GM21619 (cell line): ENCODE measurements around the gene TET1.
"Not testable (repeated sequence)": the region's sequence is repeated elsewhere in the genome, so short reads cannot be mapped to it uniquely, and the experiment has no call there.

ENCODE experiments used
- ATAC-seq: cut with Tn5 transposase; IDR thresholded peaks from one replicate; pipeline ENCODE4 v1.9.1; 2021; ENCODE audit not compliant: unreplicated experiment

TET1 gene

DNA sequence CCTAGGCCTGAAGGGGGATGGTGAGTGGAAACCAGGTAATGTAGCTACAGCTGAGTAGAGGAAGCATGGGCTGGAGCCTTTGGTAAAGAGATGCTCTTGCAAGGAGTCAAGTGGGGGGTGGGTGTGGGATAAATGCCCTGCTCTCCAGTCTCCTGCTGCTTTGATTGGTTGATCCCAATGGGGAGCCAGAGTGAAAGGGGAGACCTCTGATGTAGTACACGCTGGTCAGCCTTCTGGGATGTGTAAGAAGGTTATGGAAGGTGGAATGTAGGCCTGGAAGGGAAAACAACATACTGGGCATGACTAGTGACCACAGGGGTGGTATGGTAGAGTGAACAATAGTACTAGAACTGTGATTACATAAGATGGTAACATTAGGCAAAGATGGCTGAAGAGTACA is 44.3 kb downstream of the TET1 start:
- no peak for ATAC-seq

DNA sequence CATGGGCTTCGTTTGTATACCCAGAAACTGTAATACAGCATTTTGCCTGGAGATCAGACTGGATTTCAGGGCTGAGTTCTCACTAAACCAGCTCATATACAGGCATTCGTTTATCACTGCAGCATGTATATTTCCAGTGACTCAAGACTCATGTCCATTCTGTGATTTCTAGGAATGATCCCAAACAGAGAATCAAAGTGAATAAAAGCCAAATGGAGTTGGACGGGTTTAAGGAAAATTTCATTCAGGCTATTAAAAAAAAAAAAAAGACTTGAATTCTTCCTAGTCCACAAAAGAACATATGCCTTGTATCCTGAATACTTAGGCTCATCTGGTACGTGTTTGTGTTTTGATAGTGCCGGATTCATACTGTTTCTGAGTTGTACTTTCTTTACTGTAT is 46.8 kb downstream of the TET1 start:
- ATAC-seq, result no peak

DNA sequence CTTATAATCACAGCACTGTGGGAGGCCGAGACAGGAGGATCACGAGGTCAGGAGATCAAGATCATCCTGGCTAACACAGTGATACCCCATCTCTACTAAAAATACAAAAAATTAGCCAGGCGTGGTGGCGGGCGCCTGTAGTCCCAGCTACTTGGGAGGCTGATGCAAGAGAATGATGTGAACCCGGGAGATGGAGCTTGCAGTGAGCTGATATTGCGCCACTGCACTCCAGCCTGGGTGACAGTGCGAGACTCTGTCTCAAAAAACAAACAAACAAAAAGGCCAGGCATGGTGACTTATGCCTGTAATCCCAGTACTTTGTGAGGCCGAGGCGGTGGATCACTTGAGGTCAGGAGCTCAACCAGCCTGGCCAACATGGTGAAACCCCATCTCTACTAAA is 49.9 kb downstream of the TET1 start:
- not testable (repeated sequence) for ATAC-seq

DNA sequence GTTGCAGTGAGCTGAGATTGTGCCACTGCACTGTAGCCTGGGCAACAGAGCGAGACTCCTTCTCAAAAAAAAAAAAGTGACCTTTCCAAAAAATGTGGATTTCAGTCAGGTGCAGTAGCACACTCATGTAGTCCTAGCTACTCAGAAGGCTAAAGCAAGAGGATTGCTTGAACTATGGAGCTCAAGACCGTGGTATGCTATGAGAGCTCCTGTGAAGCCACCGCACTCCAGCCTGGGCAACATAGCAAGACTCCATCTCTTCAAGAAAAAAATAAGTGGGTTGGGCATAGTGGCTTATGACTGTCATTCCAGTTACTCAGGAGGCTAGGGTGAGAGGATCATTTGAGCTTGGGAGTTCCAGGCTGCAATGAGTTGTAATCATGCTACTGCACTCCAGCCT is 51.1 kb downstream of the TET1 start:
- ATAC-seq, result no peak

DNA sequence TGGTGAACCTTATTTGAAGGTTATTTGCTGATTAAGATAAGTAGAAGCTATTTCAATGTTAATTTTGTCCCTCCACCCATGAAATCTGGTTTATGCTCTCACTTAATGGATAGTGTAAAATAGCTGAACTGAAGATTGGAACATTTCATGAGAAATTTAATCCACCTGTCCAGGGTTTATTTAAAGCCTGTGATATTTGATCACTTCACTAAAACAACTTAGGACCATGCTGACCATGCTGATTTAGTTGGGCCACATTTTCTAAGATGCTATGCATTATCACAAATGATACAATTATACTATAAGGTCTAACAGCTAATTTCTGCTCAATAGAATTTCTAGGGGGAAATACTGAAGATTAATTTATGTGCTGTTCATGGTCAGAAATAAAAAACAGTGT is 53.8 kb downstream of the TET1 start:
- not testable (repeated sequence) for ATAC-seq

DNA sequence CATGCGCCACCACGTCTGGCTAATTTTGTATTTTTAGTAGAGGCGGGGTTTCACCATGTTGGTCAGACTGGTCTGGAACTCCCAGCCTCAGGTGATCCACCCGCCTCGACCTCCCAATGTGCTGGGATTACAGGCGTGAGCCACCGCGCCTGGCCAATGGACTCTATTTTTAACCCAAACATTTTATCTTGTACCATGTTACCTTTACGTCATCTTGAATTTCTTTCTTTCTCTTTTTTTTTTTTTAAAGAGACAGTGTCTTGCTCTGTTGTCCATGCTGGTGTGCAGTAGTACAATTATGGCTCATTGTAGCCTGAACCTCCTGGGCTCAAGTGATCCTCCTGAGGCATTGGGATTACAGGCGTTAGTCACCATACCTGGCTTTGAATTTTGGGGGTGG is 57.6 kb downstream of the TET1 start:
- not testable (repeated sequence) for ATAC-seq

DNA sequence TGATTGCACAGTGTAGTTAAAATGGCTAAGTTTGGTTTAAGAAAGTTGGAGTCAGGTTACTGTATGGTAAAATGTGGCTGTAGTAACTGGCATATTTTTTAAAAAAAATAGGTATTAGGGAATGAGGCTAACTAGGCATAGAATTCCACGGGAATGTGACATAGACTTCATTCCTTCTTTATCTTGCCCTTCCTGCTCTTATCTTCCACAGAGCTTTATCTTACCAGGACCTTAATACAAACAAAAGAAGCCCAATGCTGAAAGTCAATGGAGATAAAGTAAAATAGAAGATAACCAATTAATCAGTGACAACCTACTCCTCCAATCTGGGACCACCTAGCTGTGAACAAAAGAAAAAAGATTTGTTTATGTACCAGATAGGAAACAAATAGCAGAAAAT is 58.1 kb downstream of the TET1 start:
- ATAC-seq, result no peak

DNA sequence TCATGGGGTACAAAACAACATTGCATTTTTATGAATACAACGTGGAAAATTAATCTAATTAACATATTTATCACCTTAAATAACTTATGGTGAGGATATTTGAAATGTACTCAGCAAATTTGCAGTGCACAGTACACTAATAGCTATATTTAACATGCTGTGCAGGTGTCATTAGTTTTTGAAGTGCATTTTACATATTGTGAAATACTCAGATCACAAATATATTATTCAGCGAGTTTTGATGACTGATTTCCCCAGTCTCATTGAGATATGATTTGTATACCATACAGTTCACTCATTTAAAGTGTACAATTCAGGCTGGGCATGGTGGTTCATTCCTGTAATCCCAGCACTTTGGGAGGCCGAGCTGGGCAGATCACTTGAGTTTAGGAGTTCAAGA is 59.5 kb downstream of the TET1 start:
- no peak for ATAC-seq

DNA sequence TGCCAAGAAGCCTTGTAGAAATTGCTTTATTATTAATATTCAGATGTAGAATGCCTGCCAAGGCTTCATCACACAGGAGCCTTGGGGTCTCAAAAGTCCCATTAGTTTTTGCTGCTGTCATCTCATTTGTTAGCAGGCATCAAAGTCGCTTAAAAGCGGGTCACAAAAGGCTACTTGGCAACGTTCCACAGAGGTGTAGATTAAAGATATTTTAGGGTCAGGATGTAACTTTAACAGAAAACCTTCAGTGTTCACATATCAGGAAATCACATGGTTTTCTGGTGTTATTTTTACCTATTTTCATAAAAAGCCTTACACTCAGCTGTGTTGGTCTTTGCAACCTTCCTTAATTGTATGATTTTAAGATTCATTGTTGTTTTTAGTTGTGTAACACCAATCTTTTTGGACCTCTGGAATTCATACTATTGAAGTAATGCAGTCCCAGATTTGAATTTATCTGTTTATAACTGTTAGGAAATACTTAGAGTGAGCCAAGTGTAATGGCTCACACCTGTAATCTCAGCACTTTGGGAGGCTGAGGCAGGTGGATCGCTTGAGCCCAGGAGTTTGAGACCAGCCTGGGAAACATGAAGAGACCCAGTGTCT is 65.3 kb downstream of the TET1 start:
- ATAC-seq, result no peak

DNA sequence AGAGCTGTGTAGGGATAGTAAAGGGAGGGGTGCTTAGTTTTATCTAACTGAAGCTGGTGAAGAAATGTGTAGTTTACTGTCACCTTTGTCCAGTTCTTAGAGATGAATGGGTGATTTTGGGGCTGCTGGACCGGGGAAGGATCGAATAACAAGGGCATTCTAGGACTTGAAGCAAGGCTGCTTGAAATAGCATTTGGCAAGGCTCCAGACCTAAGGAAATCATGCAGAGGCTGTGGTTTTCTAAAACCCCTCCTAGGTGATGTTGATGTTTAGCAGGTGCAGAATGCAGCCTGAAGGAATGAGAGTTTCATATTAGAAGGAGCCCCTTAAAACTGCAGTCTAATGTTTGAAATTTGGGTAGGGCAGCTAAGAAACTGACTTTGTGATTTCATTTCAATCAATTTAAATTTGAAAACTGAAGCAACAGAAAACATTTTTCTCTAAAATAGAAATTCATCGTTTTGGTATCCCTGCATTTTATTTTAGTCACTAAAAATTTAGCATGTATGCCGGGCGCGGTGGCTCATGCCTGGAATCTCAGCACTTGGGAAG is 68.5 kb downstream of the TET1 start:
- ATAC-seq, result no peak

DNA sequence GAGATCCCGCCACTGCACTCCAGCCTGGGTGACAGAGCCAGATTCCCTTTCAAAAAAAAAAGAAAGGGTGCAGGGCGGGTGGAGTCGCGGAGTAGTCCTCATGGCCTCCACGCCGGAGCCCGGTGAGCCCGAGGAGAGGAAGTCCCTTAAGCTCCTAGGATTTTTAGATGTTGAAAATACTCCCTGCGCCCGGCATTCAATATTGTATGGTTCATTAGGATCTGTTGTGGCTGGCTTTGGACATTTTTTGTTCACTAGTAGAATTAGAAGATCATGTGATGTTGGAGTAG is 72.1 kb downstream of the TET1 start:
- ATAC-seq, result not testable (repeated sequence)

DNA sequence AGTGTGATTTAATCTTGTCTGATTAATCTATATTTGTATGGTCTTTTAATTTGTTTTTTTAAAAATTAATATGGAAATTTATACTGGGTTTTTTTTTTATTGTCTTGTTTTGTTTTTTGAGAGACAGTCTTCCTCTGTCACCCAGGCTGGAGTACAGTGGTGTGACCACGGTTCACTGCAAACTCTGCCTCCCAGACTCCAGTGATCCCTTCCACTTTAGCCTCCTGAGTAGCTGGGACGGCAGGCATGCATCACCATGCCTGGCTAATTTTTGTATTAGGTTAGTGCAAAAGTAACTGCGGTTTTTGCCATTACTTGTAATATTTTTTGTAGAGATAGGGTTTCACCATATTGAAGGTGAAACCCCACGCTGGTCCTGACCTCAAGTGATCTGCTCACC is 73.1 kb downstream of the TET1 start:
- no peak for ATAC-seq

DNA sequence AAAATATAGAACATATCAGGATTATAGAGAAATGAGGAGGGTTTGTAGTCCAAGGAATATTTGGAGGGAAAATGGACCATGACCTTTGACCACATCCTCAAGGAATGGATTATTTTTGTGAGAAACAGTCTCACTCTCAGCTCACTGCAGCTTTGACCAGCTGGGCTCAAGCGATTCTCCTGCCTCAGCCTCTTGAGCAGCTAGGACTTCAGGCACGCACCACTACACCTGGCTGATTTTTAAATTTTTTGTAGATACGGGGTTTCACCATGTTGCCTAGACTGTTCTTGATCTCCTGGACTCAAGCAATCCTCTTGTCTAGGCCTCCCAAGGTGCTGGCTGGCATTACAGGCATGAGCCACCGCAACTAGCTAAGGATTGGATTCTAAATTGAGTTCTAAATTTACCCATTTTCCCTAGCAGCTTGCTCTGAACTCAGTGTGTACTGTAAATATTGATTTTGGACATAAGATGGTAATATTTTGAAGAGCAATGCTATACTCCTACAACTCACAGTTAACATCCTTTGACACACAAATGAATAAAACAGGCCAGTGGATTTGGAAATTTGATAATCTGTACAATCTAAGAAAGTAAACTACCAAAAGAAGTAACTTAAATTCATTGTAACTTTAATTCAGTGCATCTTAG is 73.8 kb downstream of the TET1 start:
- ATAC-seq, result no peak

DNA sequence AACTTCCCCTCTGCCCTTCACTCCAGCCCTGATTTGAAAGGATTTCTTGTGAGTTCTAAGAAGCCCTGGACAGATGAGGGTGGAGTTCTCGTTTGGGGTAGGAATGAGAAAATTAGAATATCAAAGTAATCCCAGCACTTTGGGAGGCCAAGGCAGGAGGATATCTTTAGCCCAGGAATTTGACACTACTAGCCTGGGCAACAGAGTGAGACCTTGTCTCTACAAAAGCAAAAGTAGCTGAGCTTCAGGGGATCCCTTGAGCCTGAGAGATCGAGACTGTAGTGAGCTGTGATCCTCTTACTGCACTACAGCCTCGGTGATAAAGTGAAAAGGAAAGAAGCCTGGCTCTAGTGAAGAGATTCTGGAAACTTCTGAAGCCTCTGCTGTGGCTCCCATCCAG is 76.2 kb downstream of the TET1 start:
- no peak for ATAC-seq

DNA sequence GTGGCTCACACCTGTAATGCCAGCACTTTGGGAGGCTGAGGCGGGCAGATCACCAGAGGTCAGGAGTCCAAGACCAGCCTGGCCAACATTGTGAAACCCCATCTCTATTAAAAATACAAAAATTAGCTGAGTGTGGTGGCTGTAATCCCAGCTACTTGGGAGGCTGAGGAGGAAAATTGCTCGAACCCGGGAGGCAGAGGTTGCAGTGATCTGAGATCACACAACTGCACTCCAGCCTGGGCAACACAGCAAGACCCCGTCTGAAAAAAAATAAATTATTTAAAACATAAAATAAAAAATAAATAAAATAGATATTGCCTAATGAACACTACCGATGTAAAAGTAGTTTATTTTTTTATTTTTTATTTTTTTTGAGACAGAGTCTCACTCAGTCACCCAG is 83.4 kb downstream of the TET1 start:
- not testable (repeated sequence) for ATAC-seq

DNA sequence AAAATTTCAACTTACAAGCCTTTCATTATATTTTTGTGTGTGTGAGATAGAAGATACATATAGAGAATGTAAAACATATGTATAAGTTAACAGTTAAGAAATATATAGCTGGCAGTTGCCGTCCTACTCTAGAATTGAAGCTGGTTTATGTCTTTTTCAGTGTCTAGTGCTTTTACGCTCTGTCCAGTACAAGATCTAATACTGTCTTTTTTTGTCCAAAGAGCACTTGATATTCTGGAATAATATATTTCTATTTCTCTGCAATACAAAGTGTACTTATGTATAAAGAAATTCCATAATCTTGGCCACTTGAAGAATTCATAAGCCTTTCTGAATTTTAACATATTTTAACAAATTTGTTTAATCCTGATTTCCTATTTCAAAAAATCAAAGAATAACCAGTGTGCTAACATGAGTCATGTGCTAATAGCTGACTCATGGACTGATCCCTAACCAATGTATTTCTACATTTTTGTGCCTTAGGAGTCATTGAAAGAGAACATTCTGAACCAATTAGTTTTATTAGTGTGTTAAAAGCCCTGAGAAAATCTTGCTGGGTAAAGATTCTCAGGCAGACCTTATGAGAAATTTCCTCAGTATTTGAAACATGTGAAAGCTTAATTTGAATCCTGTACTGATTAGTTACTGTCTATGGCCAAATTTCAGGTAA is 87.7 kb downstream of the TET1 start:
- no peak for ATAC-seq

DNA sequence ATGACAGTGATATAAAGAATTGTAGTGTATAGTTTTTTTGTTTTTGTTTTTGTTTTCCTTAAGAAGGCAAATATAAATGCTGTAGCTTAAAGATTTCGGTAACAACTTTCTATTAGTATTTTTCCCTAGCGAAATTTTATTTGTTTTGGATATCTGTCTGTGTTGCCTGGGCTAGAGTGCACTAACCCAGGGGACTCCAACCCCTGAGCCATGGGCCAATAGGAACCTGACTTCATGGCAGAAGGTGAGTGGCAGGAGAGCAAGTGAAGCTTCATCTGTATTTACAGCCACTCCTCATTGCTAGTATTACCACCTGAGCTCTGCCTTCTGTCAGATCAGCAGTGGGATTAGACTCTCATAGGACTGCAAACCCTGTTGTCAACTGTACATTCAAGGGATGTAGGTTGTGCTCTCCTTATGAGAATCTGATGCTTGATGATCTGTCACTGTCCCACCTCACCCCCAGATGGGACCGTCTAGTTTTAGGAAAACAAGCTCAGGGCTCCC is 95.5 kb downstream of the TET1 start:
- no peak for ATAC-seq

DNA sequence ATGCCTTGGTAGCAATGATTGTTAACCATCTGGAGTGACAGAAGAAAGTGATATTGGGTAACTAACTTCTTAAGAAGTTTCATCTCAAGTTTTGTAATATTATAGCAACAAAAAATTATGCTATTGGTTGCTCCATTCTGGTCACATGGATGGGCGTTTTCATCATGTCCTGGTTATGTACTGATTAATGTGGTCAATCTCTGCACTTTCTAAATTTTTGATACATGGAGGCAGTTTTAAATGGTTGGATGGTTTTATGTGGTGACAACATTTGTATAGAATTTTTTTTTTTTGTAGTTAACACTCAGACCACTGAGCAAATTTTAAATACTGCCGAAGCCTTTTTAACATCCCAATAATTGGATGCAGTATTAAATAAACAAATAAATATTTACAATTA is 105.7 kb downstream of the TET1 start:
- ATAC-seq, result no peak

DNA sequence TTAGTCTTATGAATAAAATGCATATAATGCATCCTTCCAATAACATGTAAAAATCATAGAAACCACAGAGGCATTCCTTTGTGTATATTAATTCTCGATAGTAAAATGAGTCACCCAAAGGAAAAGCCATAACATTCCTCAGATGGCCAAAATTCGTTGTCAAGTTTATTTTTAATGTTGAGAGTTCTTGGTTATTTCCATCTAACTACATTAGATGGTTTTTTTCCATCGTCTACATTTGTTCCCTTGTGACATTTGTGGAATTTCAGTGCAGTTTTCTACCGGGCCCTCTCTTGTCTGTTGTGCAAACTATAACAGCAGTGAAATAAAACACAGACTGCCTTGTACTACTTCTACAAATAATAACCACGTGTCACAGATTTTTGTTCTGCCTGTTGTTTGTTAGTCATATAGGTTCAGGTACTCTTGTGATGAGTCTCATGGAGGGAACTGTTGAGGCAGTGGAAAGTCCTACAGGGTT is 106.2 kb downstream of the TET1 start:
- no peak for ATAC-seq

DNA sequence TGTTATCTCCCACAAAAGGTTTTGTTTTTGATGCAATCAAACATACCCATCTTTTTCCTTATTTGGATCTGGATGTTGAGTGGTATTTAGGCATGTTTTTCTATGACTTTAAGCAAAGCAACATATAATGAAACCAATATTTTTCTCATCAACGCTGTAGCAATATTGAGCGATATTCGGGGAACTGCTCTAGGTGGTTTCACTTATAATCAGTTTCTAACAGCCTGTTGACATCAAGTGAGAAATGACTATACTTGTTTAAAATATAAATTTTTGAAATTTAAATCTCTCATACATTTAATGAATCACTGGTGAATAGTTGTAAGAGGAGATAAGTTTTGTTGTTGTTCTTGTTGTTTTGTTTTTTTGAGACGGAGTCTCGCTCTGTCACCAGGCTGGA is 108.1 kb downstream of the TET1 start:
- ATAC-seq, result no peak

DNA sequence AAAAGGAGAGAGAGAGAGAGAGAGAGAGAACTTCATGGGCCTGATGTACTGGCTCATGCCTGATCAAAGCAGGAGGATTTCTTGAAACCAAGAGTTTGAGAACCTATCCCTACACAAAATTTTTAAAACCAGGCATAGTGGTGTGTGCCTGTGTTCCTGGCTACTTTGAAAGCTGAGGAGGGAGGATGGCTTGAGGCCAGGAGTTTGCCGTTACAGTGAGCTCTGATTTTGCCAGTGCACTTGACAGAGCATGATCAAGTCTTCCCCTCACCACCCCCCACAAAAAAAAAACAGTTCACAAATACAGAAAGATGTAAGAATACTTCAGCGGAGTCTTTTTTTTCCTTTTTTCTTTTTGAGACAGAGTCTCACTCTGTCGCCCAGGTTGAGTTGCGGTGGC is 108.8 kb downstream of the TET1 start:
- no peak for ATAC-seq

DNA sequence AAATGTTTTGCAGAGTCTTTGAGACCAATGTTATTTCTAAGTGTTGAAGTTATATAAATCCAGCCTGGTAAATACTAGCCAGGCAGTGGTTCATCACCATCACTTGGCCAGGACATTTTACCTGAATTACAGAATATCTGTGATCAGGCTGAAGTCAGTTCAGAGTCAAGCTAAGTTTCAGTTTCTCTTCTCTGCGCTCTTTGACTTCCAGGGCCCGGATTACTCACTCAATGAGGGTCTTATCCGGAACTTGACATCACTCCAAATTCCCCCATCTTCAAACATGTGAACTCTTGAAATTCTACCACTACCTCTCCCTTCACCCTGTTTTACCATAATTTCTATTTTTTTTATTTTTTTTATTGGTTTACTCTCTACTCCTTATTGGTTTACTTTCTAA is 124.3 kb downstream of the TET1 start:
- no peak for ATAC-seq
